ENCODE results near the gene TOX2.

The TOX2 gene

GRCh38 chr20:43916073-43916880 lies 1.6 kb downstream of the TOX2 start:
- DNase-seq: no peak

- DNase-seq: no peak
Observed at GRCh38 chr20:43916881-43917371, 2.3 kb downstream of the TOX2 start.

- no peak for DNase-seq
Observed at GRCh38 chr20:43917380-43917779, 2.7 kb downstream of the TOX2 start.

- peak; percentile 40 for DNase-seq
Observed at GRCh38 chr20:43919686-43920403, 5.2 kb downstream of the TOX2 start.

- DNase-seq: no peak
Observed at GRCh38 chr20:43920797-43921196, 6.1 kb downstream of the TOX2 start.

- DNase-seq: no peak
Observed at GRCh38 chr20:43921227-43921780, 6.7 kb downstream of the TOX2 start.

- no peak for DNase-seq
Observed at GRCh38 chr20:43922614-43923013, 8.0 kb downstream of the TOX2 start.

GRCh38 chr20:43923322-43923721 lies 8.7 kb downstream of the TOX2 start:
- DNase-seq: no peak

GRCh38 chr20:43923917-43924316 lies 9.3 kb downstream of the TOX2 start:
- DNase-seq: no peak

- no peak for DNase-seq
Observed at GRCh38 chr20:43925215-43925614, 10.6 kb downstream of the TOX2 start.

GRCh38 chr20:43925801-43926200 lies 11.1 kb downstream of the TOX2 start:
- DNase-seq: peak; percentile 48

GRCh38 chr20:43926287-43927050 lies 11.8 kb downstream of the TOX2 start:
- DNase-seq: no peak

GRCh38 chr20:43931976-43932375 lies 17.3 kb downstream of the TOX2 start:
- no peak for DNase-seq

GRCh38 chr20:43934833-43935232 lies 20.2 kb downstream of the TOX2 start:
- no peak for DNase-seq

GRCh38 chr20:43936104-43936770 lies 21.6 kb downstream of the TOX2 start:
- no peak for DNase-seq

- no peak for DNase-seq
Observed at GRCh38 chr20:43936805-43937204, 22.2 kb downstream of the TOX2 start.

- DNase-seq: no peak
Observed at GRCh38 chr20:43937591-43937990, 22.9 kb downstream of the TOX2 start.

GRCh38 chr20:43938017-43938655 lies 23.5 kb downstream of the TOX2 start:
- no peak for DNase-seq

GRCh38 chr20:43938932-43939761 lies 24.5 kb downstream of the TOX2 start:
- DNase-seq: no peak

GRCh38 chr20:43939762-43940121 lies 25.1 kb downstream of the TOX2 start:
- no peak for DNase-seq
